Omental fat pad (tissue), 4 donors: ENCODE measurements around the gene CSTF3. TPM values are rescaled to one million over a fixed set of nuclear protein-coding genes. Genes with fewer than 3 reads are reported as not detected.
"Not testable (repeated sequence)": the region's sequence is repeated elsewhere in the genome, so short reads cannot be mapped to it uniquely, and the experiment has no call there.

Experiments
- ATAC-seq: fragments of 150-250 bp; one replicate; pipeline ENCODE4 v1.9.1; 2016; ENCODE audit warnings: mild to moderate bottlenecking, moderate library complexity; ENCODE audit not compliant: low FRiP score
- DNase-seq: peaks from one replicate; pipeline ENCODE4 v3.0.0-alpha.2; 2019; ENCODE audit warnings: low spot score
- CTCF ChIP-seq, 3 donors: fragments of 450-650 bp; IDR thresholded peaks; one replicate each; pipeline ENCODE4 v1.5.1; 2016 to 2017; ENCODE audit warnings: antibody characterized with exemption in 3 of 3, mild to moderate bottlenecking in 3 of 3, moderate library complexity in 2 of 3
- total RNA-seq, 4 donors: library from RNA; depleted of rRNA; stranded (reverse); fragments of >200 nt; gene quantifications; one replicate each; pipeline ENCODE4 v1.1.0, GENCODE V29; 2016

CSTF3 gene
- total RNA-seq, 4 donors from 2014 or later = 7.9 to 22.1 (median 11.4) TPM

GRCh38 chr11:33125025-33125424, 36.3 kb downstream of the CSTF3 start:
- DNase-seq (no peak), ATAC-seq (no peak)
- no peak for TF ChIP-seq CTCF (IDR thresholded peaks at IDR 0.05)

- not testable (repeated sequence) for DNase-seq, ATAC-seq
Observed at GRCh38 chr11:33122696-33123095, 38.6 kb downstream of the CSTF3 start.

GRCh38 chr11:33116535-33116934, 44.7 kb downstream of the CSTF3 start:
- no peak for ATAC-seq
- no peak for DNase-seq
- no peak for TF ChIP-seq CTCF (IDR thresholded peaks at IDR 0.05)

GRCh38 chr11:33110083-33110482, 51.2 kb downstream of the CSTF3 start:
- DNase-seq = no peak
- no peak for ATAC-seq
- TF ChIP-seq CTCF (IDR thresholded peaks at IDR 0.05) = no peak

- DNase-seq = no peak
- TF ChIP-seq CTCF (IDR thresholded peaks at IDR 0.05) = no peak
- ATAC-seq = no peak
Observed at GRCh38 chr11:33109294-33109895, 51.9 kb downstream of the CSTF3 start.

- DNase-seq (no peak), ATAC-seq (no peak)
- TF ChIP-seq CTCF (IDR thresholded peaks at IDR 0.05) = no peak
Observed at GRCh38 chr11:33103836-33104235, 57.4 kb downstream of the CSTF3 start.

- no peak for ATAC-seq
- no peak for TF ChIP-seq CTCF (IDR thresholded peaks at IDR 0.05)
- DNase-seq = no peak
Observed at GRCh38 chr11:33094157-33094556, 67.1 kb downstream of the CSTF3 start.
